ENCODE data around the gene OR6X1. TPM values are rescaled to one million over a fixed set of nuclear protein-coding genes. Genes with fewer than 3 reads are reported as not detected.
"Not testable (repeated sequence)": the region's sequence is repeated elsewhere in the genome, so short reads cannot be mapped to it uniquely, and the experiment has no call there.

The OR6X1 gene
- total RNA-seq, 1 experiment from 2014 or later, result not detected

DNA sequence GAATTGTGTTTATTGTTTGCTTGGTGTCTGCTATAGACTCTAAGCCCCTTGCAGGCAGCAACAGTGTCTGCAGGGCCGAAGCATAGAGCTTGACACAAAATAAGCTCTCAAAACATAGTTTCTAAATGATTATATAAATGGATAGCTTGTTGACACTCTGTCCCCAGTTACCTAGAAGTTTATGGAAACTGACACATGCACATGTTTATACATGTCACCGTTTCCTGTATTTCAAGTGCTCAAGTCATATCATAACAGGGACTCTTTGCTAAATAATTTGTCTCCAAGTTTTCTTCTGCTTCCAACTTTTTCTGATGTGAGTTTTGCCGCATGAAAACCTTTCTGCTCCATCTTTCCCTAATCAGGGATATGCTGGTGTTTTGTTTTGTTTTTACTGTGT is 3.7 kb upstream of the OR6X1 start:
- in situ Hi-C loops (cut with HindIII; ENCODE audit: low sequenced_read_pairs), result no loop called here
- DNase-seq (ENCODE audit: low spot score), result no peak

DNA sequence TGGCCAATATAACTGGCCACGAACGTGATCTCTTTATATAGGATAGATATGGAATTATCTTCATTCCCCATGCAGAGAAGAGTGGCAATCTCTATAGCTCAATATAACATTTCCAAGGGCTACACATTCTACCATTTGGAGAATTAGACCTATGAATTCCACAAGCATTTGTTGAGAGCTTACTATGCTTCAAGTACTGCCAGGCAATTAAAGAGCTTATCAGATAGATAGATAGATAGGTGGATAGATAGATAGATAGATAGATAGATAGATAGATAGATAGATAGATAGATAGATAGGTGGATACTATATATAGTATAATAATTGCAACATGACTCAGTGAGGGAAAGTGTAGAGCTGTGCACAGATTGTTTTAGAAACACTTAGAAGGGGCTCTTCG is 1.5 kb upstream of the OR6X1 start:
- no peak for DNase-seq (ENCODE audit: low spot score)

DNA sequence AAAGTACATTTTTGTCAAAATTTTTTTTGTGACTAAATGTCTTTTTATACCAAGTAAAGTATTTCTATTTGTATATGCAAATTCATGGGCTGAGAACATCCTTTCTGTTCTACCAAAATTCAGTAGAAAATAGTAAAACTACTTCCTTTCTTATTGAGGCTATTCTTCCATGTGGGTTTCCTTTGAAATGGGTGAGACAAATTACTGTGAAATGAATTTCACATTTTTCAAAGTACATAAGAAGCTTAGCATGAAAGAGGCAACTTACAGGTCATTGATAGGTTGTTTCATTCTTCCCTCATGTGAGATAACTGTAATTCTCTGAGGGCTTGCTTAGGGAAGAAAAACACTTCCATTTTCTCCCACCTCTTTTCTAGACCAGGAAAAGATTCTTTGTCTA is 1.0 kb upstream of the OR6X1 start:
- in situ Hi-C loops (cut with HindIII; ENCODE audit: low sequenced_read_pairs), result no loop called here
- DNase-seq (ENCODE audit: low spot score), result no peak

More for the DNA sequence above, 1.5 kb upstream of the OR6X1 start:
- in situ Hi-C loops (cut with HindIII; ENCODE audit: low sequenced_read_pairs), result no loop called here

DNA sequence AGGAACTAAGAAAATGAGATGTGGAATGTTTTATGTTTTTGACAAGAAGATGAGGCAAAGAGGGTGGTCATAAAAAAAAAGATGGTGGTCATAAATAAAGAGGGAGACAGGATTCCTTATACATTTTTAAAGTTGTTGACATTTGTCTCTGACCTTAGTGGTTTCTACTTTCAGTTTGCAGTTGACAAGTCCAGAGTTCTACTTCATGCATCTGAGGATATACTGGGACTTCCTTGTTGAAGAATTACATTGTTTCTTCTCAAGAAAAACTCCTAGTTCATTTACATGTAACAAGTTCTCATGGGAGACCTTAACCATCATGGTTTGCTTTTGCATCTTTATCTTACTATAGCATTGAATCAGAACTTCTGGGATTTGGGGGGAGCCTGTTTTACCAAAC is 1.2 kb downstream of the OR6X1 start:
- in situ Hi-C loops (cut with HindIII; ENCODE audit: low sequenced_read_pairs), result no loop called here
- no peak for DNase-seq (ENCODE audit: low spot score)

DNA sequence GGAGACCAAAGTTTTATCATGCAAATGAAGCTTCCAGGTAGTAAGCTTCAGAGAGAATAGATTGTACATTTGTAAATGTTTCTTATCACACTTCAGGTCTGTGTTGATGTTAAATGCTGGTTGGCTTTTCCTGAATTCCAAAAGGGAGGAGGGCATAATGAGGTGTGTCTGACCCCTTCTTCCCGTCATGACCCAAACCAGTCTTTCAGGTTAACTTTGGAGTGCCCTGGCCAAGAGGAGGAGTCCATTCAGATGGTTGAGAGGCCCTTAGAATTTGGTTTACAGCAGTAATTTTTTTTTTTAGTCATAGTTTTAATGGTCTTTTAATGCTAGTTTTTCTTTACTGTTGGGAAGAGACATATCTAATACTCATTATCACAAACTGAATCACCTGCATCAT is 2.5 kb downstream of the OR6X1 start:
- DNase-seq (ENCODE audit: low spot score), result no peak
- in situ Hi-C loops (cut with HindIII; ENCODE audit: low sequenced_read_pairs), result no loop called here

DNA sequence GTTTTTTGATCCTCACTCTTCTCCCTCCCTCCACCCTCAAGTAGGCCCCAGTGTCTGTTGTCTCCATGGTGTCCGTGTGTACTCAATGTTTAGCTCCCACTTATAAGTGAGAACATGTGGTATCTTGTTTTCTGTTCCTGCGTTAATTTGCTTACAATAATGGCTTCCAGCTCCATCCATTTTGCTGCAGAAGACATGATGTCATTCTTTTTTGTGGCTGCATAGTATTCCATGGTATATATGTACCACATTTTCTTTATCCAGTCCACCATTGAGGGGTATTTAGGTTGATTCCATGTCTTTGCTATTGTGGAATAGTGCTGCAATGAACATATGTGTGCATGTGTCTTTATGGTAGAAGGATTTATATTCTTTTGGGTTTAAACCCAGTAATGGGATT is 6.0 kb downstream of the OR6X1 start:
- in situ Hi-C loops (cut with HindIII; ENCODE audit: low sequenced_read_pairs); DNase-seq (ENCODE audit: low spot score): not testable (repeated sequence)

DNA sequence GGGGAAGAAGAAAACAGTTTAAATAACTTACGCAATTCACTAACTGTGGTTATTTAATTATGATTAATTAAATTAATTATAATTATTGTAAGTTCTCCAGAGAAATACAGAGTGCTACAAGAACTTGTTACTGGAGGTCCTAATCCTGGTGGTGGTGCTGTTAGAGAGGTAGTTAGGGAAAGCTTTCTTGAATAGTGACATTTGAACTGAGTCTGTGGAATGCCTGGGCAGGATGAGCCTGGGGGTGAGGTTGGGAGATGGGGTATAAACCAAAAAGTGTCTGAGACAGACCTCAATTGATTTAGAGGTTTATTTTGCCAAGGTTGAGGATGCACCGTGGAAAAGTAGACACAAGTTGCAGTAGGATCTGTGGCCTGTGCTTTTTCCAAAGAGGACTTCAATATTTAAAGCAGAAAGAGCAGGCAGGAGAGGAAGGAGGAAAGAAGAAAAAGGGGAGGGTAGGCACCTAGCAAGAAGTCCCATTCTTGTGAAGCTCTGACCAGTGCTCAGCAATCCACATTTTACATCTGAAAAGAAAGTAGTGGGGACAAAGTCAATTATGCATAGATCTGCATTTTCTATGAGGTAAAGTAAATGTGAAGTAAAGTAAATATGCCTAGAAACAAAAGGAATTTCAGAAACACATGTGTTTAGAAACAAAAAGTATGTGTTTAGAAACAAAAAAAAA is 8.4 kb downstream of the OR6X1 start:
- no peak for DNase-seq (ENCODE audit: low spot score)
- in situ Hi-C loops (cut with HindIII; ENCODE audit: low sequenced_read_pairs), result no loop called here

DNA sequence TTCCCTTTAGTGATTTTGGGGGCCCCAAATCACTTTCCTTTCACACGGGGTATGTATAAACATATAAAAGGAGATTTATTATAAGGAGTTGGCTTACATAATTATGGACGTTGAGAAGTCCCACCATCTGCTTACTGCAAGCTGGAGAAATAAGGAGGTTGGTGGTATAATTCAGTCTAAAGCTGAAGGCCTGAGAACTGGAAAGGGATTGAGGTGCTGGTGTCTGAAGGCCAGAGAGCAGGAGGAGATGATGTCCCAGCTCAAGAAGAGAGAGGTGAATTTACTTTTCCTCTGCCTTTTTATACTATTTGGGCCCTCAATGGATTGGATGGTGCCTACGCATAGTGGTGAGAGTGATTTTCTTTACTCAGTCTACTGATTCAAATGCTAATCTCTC is 11.6 kb downstream of the OR6X1 start:
- DNase-seq (ENCODE audit: low spot score), result peak; percentile 41
- in situ Hi-C loops (cut with HindIII; ENCODE audit: low sequenced_read_pairs), result no loop called here

DNA sequence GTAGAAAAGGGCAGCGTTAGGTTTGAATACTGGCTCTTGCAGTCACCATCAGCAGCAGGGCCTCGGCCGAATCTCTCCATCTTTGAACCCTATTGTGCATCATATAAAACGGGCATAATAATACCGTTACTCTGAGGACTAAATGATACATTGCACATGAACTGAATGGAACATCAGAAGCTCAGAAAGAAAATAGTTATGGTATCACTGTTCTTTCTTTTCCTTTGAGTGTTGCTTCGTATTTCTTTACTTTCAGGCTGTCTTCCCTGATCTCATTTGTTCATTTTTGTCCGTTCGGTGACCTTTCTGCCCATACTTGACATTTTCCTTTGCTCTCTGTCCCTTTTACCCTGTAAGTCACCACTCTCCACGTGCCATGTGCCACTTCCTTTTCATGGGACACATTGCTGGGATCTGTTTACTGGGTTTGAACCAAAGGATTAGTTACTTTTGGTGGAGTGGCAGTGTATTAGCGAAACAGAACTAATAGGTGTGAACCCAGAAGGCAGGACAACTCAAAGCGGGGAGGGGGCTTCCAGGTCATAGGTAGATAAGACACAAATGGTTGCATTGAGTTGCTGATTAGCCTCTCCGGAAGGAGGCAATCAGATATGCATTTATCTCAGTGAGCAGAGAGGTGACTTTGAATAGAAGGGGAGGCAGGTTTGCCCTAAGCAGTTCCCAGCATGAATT is 12.1 kb downstream of the OR6X1 start:
- DNase-seq (ENCODE audit: low spot score), result peak; percentile 53
- in situ Hi-C loops (cut with HindIII; ENCODE audit: low sequenced_read_pairs), result no loop called here

DNA sequence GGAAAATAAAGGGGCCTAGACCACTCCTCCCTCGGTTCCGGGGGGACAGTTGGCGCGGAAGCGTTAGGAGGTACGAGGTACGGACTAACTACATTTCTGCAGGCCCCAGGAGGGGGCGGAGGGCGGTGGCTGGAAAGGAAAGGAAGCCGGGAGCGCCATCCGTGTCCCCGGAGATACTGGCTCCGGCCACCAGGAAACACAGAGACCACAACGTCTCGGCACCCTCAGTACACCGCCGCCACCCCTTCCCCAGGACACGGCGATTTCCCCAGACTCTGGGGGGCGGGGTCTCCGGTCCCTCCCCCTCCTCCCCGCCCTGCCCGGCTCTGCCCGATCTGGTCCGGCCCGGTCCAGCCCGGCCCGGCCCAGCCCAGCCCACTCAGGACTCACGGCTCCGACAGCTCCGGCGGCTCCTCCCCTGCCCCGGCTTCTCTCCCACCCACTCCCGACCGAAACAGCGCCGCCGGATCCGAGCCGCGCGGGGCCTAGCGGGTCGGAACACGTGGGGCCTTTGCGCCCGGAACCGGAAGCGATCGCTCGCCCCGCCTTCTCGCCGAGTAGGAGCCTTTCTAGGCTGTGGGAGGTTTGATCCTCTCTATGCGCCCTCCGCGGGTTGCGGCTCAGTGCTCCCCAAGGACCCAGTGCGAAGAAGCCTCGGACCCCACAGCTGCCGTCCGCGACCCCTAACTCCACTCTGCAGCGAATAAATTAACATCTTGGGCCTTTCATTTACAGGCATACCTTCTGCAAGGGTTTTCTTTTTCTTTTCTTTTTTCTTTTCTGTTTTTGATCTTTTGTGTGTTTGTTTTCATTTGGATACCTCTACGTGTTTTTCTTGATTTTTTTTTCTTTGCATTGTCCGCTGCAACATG is 12.9 kb downstream of the OR6X1 start, which contains the start of gene ZNF202:
TSS of gene ZNF202 (minus strand) at position 502 of the 872 bp plus-strand sequence. CDS start 10,772 bp downstream, outside the sequence.
- in situ Hi-C loops (cut with HindIII; ENCODE audit: low sequenced_read_pairs), result no loop called here

DNA sequence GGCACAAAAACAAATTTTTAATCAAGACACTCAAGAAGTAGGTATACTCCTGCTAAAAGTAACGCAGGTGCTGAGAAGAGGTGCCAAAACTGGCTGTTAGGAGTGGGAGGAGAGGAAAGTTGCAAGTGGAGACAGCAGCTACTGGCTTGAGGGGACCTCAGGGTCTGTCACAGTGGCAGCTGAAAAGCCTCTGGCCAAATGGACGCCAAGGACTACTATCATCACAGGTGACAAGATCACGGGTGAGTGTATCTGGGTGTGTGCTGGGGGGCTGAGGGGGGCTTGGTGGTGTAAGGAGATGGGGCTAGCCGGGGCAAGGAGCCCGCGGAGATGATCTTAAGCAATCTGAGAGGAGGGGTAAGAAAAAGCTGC is 13.5 kb downstream of the OR6X1 start:
- peak; percentile 11 for DNase-seq (ENCODE audit: low spot score)
- in situ Hi-C loops (cut with HindIII; ENCODE audit: low sequenced_read_pairs), result no loop called here

More for the DNA sequence above, 12.9 kb downstream of the OR6X1 start, which contains the start of gene ZNF202:
- peak; percentile 92 for DNase-seq (ENCODE audit: low spot score)

DNA sequence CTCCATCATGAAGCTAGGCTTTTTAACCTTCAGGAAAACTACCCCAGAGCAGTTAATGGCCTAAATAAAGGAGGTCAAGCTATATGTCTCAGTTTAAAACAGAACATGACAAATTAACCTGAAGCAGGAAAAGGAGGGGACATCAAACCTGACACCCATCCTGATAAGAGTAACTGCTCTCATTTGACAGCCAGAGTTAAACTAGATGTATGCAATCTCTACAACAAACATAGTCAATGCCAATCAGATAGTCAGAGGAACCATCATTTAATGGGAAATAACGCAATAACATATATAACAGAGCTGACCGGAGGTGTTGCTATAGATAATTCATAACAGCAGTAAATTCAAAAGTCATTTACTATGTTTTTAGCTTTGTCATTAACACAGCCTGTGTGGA is 15.9 kb downstream of the OR6X1 start:
- in situ Hi-C loops (cut with HindIII; ENCODE audit: low sequenced_read_pairs), result no loop called here
- DNase-seq (ENCODE audit: low spot score), result no peak

DNA sequence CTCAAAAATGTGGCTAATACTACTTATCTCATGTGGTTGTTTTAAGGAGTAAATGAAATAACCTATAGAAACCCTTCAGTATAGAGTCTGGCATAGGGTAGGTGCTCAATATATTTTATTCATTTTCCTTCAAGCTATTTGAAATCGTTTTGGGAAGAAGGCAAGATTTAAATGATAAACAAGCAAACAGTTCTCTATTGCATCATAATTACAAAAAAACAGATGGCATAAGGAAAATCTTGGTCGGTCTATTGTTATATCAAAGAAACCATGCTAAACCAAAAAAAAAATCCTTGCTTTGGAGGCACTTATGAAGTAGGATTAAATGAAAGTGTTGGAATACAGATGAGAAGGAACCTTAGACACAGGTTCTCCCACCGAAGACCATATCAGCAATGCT is 17.5 kb downstream of the OR6X1 start:
- DNase-seq (ENCODE audit: low spot score), result no peak
- in situ Hi-C loops (cut with HindIII; ENCODE audit: low sequenced_read_pairs), result no loop called here

DNA sequence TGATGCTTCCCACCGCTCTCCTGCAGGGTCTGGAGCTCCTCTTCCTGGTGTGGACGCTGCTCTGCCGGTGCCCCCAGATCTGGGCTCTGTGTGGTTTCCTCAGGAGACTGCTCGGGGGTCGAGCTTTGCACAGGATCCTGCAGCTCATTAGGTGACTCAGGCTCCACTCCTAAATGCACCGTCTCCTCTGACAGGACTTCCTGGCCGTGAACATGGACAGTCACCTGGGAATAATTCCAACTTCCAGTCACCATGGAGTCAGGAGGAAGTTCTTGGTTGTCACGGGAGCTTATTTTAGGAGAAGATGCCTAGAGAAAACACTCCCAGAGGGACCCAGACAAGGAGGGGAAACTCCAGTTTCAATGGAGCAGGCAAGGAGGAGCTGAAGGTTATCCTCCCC is 24.7 kb downstream of the OR6X1 start:
- DNase-seq (ENCODE audit: low spot score), result no peak

DNA sequence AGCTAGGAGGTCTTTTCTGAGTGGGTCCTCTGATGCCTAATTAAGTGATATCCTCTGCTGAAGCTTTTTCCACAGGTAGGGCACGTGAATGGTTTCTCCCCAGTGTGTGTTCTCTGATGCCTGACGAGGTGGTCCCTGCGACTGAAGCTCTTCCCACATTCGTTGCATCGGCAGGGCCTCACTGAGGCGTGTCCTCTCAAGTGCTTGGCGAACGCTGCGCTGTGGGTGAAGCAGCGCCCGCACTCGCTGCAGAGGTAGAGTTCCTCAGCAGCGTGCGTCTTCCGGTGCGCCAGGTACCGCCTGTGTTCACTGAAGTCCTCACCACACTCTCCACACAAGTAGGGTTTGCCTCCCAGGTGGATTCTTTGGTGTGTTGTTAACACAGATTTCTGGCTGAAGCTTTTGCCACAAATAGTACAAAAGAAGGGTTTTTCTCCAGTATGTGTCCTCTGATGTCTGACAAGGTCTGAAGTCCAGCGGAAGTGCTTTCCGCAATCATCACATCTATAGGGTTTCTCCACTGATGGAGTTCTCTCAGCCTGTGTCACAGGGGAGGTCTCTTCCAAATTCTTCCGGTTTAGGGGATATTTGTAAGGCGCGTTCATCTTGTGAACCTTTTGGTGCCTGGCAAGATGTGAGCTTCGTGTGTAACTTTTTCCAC is 28.2 kb downstream of the OR6X1 start:
- in situ Hi-C loops (cut with HindIII; ENCODE audit: low sequenced_read_pairs), result no loop called here
- DNase-seq (ENCODE audit: low spot score), result no peak

More for the DNA sequence above, 24.7 kb downstream of the OR6X1 start:
- in situ Hi-C loops (cut with HindIII; ENCODE audit: low sequenced_read_pairs), result no loop called here

DNA sequence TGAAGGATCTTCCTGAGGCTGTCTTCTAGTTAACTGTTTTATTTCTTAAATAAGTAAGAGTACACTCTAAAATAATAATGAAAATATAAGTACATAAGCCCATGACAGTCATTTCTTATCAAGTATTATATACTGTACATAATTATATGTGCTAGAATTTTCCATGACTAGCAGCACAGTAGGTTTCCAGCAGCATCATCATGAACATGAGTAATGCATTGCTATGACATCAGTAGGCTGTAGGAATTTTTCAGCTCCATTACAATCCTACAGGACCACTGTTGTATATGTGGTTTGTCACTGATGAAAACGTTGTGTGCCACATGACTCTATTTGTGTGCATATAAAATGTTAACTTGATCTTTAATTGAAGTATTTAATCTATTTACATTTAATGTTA is 34.9 kb downstream of the OR6X1 start:
- in situ Hi-C loops (cut with HindIII; ENCODE audit: low sequenced_read_pairs), result loop anchor here (10.0 kb wide), 1 partner anchor 95 kb away; no protein-coding TSS in a partner anchor
- DNase-seq (ENCODE audit: low spot score), result no peak

DNA sequence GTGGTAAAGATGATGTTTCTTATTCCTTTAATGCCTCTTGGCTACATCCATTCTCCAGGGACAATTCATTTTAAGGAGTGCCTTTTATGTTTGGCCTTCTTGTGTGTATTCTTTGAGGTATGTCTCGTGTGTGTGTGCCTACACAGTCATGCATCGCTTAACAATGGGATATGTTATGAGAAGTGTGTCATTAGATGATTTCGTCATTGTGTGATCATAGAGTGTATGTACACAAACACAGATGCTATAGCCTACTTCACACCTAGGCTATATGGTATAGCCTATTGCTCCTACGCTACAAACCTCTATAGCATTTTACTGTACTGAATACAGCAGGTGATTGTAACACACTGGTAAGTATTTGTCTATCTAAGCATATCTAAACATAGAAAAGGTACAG is 35.8 kb downstream of the OR6X1 start:
- in situ Hi-C loops (cut with HindIII; ENCODE audit: low sequenced_read_pairs), result loop anchor here (10.0 kb wide), 1 partner anchor 94 kb away; no protein-coding TSS in a partner anchor
- DNase-seq (ENCODE audit: low spot score), result no peak

DNA sequence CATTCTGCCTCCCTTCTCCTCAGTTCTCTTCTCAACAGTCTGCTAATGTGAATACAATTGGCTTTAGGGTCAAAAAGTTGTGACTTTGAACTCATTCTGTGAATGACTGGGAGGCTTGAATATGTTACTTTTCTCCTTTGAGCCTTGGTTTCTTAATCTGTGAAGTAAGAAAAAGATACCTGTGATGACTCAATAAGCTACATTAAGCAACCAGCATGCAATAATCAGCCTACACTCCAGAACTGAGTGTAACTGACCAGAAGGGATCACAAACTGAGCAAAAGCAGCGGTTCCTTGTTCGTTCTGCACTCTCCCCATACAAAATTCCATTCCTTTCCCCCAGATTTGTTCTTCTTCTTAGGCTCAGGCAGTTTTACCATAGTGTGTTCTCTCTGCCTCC is 36.3 kb downstream of the OR6X1 start:
- DNase-seq (ENCODE audit: low spot score), result no peak
- in situ Hi-C loops (cut with HindIII; ENCODE audit: low sequenced_read_pairs), result loop anchor here (10.0 kb wide), 1 partner anchor 93 kb away; no protein-coding TSS in a partner anchor

DNA sequence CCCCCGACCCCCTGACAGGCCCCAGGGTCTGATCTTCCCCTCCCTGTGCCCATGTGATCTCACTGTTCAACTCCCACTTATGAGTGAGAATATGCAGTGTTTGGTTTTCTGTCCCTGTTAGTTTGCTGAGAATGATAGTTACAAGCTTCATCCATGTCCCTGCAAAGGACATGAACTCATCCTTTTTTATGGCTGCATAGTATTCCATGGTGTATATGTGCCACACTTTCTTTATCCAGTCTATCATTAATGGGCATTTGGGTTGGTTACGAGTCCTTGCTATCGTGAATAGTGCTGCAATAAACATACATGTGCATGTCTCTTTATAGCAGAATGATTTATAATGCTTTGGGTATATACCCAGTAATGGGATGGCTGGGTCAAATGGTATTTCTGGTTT is 41.7 kb downstream of the OR6X1 start:
- in situ Hi-C loops (cut with HindIII; ENCODE audit: low sequenced_read_pairs), result loop anchor here (10.0 kb wide), 1 partner anchor 88 kb away; no protein-coding TSS in a partner anchor
- DNase-seq (ENCODE audit: low spot score), result not testable (repeated sequence)

Measured in G401 (cell line).